Astrocyte (in vitro differentiated cells and primary cell): ENCODE measurements around the gene BANF2. TPM values are rescaled to one million over a fixed set of nuclear protein-coding genes. Genes with fewer than 3 reads are reported as not detected.

Experiments
- DNase-seq: peaks from one replicate; pipeline ENCODE4 v3.0.0-alpha.2; 2010; ENCODE audit warnings: low read depth
- FAIRE-seq: peaks from 2 replicates; lab custom pipeline; 2011; peaks lifted over from hg19 to GRCh38; lab: Jason Lieb, UNC
- H2AFZ ChIP-seq: 2 replicates; pipeline ENCODE4 v1.6.0; 2012; ENCODE audit warnings: low read depth, low read length, inconsistent platforms
- H3K27ac ChIP-seq: 2 replicates; pipeline ENCODE4 v1.5.1; 2011; ENCODE audit warnings: low read depth, low read length, inconsistent platforms
- H3K27me3 ChIP-seq: 2 replicates; pipeline ENCODE4 v1.6.0; 2011; ENCODE audit warnings: low read length, inconsistent platforms; ENCODE audit not compliant: insufficient read depth
- H3K36me3 ChIP-seq: 2 replicates; pipeline ENCODE4 v1.5.1; 2011; ENCODE audit warnings: low read length, inconsistent platforms; ENCODE audit not compliant: insufficient read depth
- H3K4me1 ChIP-seq: 2 replicates; pipeline ENCODE4 v1.5.1; 2011; ENCODE audit warnings: low read length, inconsistent platforms; ENCODE audit not compliant: insufficient read depth
- H3K4me2 ChIP-seq: 2 replicates; pipeline ENCODE4 v1.6.0; 2012; ENCODE audit warnings: low read length, inconsistent platforms
- H3K4me3 ChIP-seq: 2 replicates; pipeline ENCODE4 v1.5.1; 2011; ENCODE audit warnings: low read depth, mild to moderate bottlenecking, low read length, inconsistent platforms; ENCODE audit not compliant: insufficient read depth
- H3K79me2 ChIP-seq: 2 replicates; pipeline ENCODE4 v1.6.0; 2012; ENCODE audit warnings: mild to moderate bottlenecking, low read length, inconsistent platforms; ENCODE audit not compliant: insufficient read depth
- H3K9ac ChIP-seq: 2 replicates; pipeline ENCODE4 v1.6.0; 2012; ENCODE audit warnings: mild to moderate bottlenecking, low read length, inconsistent platforms
- H3K9me3 ChIP-seq: 2 replicates; pipeline ENCODE4 v1.5.1; 2012; ENCODE audit warnings: low read depth, mild to moderate bottlenecking, low read length, inconsistent platforms; ENCODE audit not compliant: insufficient read depth
- H4K20me1 ChIP-seq: 2 replicates; pipeline ENCODE4 v1.6.0; 2012; ENCODE audit warnings: low read length, inconsistent platforms; ENCODE audit not compliant: insufficient read depth
- H3K27ac Mint-ChIP-seq: one replicate; pipeline ENCODE4 v1.8.0; 2021; ENCODE audit warnings: mild to moderate bottlenecking, mixed read lengths; ENCODE audit not compliant: unreplicated experiment
- H3K27me3 Mint-ChIP-seq: one replicate; pipeline ENCODE4 v1.8.0; 2021; ENCODE audit warnings: low read depth, mixed read lengths; ENCODE audit not compliant: unreplicated experiment
- H3K36me3 Mint-ChIP-seq: one replicate; pipeline ENCODE4 v1.8.0; 2021; ENCODE audit warnings: low read depth, mixed read lengths; ENCODE audit not compliant: unreplicated experiment
- H3K4me1 Mint-ChIP-seq: one replicate; pipeline ENCODE4 v1.8.0; 2021; ENCODE audit warnings: low read depth, mixed read lengths; ENCODE audit not compliant: unreplicated experiment
- H3K4me3 Mint-ChIP-seq: one replicate; pipeline ENCODE4 v1.8.0; 2021; ENCODE audit warnings: mild to moderate bottlenecking, moderate library complexity, mixed read lengths; ENCODE audit not compliant: unreplicated experiment
- H3K9me3 Mint-ChIP-seq: one replicate; pipeline ENCODE4 v1.8.0; 2021; ENCODE audit warnings: mild to moderate bottlenecking, mixed read lengths; ENCODE audit not compliant: unreplicated experiment
- CTCF ChIP-seq: IDR thresholded peaks from 2 replicates; pipeline ENCODE4 v1.5.1; 2011; ENCODE audit warnings: low read depth, mild to moderate bottlenecking, inconsistent platforms, low read length, moderate library complexity; ENCODE audit not compliant: insufficient read depth
- EZH2 ChIP-seq: IDR thresholded peaks from 2 replicates; pipeline ENCODE4 v1.6.1; 2012; ENCODE audit warnings: mild to moderate bottlenecking, low read length, inconsistent platforms; ENCODE audit not compliant: insufficient read depth
- total RNA-seq: library from RNA; stranded (reverse); gene quantifications from 2 replicates; pipeline ENCODE4 v1.2.1, GENCODE V29; 2021

Gene BANF2
- total RNA-seq, 1 donor from 2014 or later = not detected

- FAIRE-seq = no peak
- peaks cover 55% of the 10 kb centered on the region for H3K4me1 Mint-ChIP-seq
- H3K4me1 ChIP-seq = peaks cover 36% of the 10 kb centered on the region
- peaks cover 43% of the 10 kb centered on the region for H3K36me3 Mint-ChIP-seq
- no peaks in the 10 kb centered on the region for H3K27me3 Mint-ChIP-seq
- no peak overlapping the region for H3K27ac Mint-ChIP-seq
- no peak for TF ChIP-seq EZH2
- TF ChIP-seq CTCF = no peak
- peaks cover 97% of the 10 kb centered on the region for H4K20me1 ChIP-seq
- peaks cover 2% of the 10 kb centered on the region for H3K9me3 Mint-ChIP-seq
- no peak overlapping the region for H3K9ac ChIP-seq
- no peak overlapping the region for H2AFZ ChIP-seq
- H3K4me3 ChIP-seq = no peak overlapping the region
- H3K79me2 ChIP-seq = peaks cover 99% of the 10 kb centered on the region
- H3K27me3 ChIP-seq = no peaks in the 10 kb centered on the region
- no peak overlapping the region for H3K4me2 ChIP-seq
- no peak for DNase-seq
- H3K27ac ChIP-seq = no peak overlapping the region
- no peak overlapping the region for H3K4me3 Mint-ChIP-seq
- peaks cover 36% of the 10 kb centered on the region for H3K36me3 ChIP-seq
- H3K9me3 ChIP-seq = no peaks in the 10 kb centered on the region
Measured at GRCh38 chr20:17659801-17660200, 40.0 kb upstream of the BANF2 start.

GRCh38 chr20:17660667-17661066 is 39.1 kb upstream of the BANF2 start:
- Histone ChIP-seq H3K9me3 (no peaks in the 10 kb centered on the region), H2AFZ (no peak overlapping the region), H3K27me3 (no peaks in the 10 kb centered on the region), H3K4me1 (peaks cover 38% of the 10 kb centered on the region), H3K4me2 (no peak overlapping the region), H3K79me2 (peaks cover 100% of the 10 kb centered on the region), H3K9ac (peak overlapping the region; percentile 13), H4K20me1 (peaks cover 98% of the 10 kb centered on the region), H3K4me3 (no peak overlapping the region), H3K27ac (no peak overlapping the region), H3K36me3 (peaks cover 36% of the 10 kb centered on the region)
- Mint-ChIP-seq H3K4me3 (no peak overlapping the region), H3K27ac (peak overlapping the region; percentile 5), H3K9me3 (peaks cover 2% of the 10 kb centered on the region), H3K27me3 (no peaks in the 10 kb centered on the region), H3K4me1 (peaks cover 53% of the 10 kb centered on the region), H3K36me3 (peaks cover 36% of the 10 kb centered on the region)
- DNase-seq = no peak
- FAIRE-seq = no peak
- no peak for TF ChIP-seq EZH2
- no peak for TF ChIP-seq CTCF

- Histone ChIP-seq H4K20me1 (peaks cover 98% of the 10 kb centered on the region), H3K4me2 (no peak overlapping the region)
Measured at GRCh38 chr20:17661121-17661744, 38.5 kb upstream of the BANF2 start.

More at GRCh38 chr20:17661121-17661744, 38.5 kb upstream of the BANF2 start:
- Histone ChIP-seq H3K27ac (peak overlapping the region; percentile 8), H2AFZ (no peak overlapping the region), H3K27me3 (no peaks in the 10 kb centered on the region), H3K4me1 (peaks cover 36% of the 10 kb centered on the region), H3K9me3 (no peaks in the 10 kb centered on the region), H3K36me3 (peaks cover 34% of the 10 kb centered on the region), H3K79me2 (peaks cover 100% of the 10 kb centered on the region), H3K9ac (peak overlapping the region; percentile 13), H3K4me3 (no peak overlapping the region)
- H3K27me3 Mint-ChIP-seq = no peaks in the 10 kb centered on the region
- TF ChIP-seq EZH2 (no peak), CTCF (no peak)
- peaks cover 57% of the 10 kb centered on the region for H3K4me1 Mint-ChIP-seq
- peaks cover 36% of the 10 kb centered on the region for H3K36me3 Mint-ChIP-seq
- DNase-seq (no peak), FAIRE-seq (peak; percentile 58)
- no peak overlapping the region for H3K27ac Mint-ChIP-seq
- H3K9me3 Mint-ChIP-seq = peaks cover 2% of the 10 kb centered on the region
- no peak overlapping the region for H3K4me3 Mint-ChIP-seq
